Posterior vena cava (tissue), 2 donors: Measurements from ENCODE around the gene POTEB2. TPM values are rescaled to one million over a fixed set of nuclear protein-coding genes. Genes with fewer than 3 reads are reported as not detected.
"Not testable (repeated sequence)": the region's sequence is repeated elsewhere in the genome, so short reads cannot be mapped to it uniquely, and the experiment has no call there.

Experiments used
- DNase-seq: peaks from one replicate; pipeline ENCODE4 v3.0.0-alpha.2; 2020; ENCODE audit warnings: low spot score
- intact Hi-C, 2 donors: fragments of 100-400 bp; cut with DNase I; formaldehyde crosslinking; loops; one replicate each; pipeline versions ENCODE4 v1.14.1 to v1.14.2; 2022 to 2023
- long read RNA-seq, 2 donors: library from polyadenylated mRNA; unstranded; transcript quantifications; one replicate each; pipeline ENCODE4 v2.0.0, GENCODE V29; 2020 to 2021
- microRNA-seq, 2 donors: library from miRNA; unstranded; fragments of <30 nt; microRNA quantifications; one replicate each; pipeline ENCODE4 v1.2.0, GENCODE V29; 2020 to 2021; ENCODE audit warnings: borderline microRNAs expressed in 2 of 2
- total RNA-seq, 2 donors: library from RNA; stranded (reverse); fragmentation: NEBNext Ultra II Directional; extraction: Animal tissue kit (Norgen Biotek cat#: 25700); gene quantifications; one replicate each; pipeline ENCODE4 v1.2.1, GENCODE V29; 2021
- donor health status: DM: yes; HTN: yes; CAD: no.
- donor health status: DM: yes; HTN: yes; CAD: no.

Gene POTEB2
- not detected for total RNA-seq
- long read RNA-seq, donor 1: 0 reads
- long read RNA-seq, donor 2: 0 reads

GRCh38 chr15:20866214-20866613 is at the start of gene POTEB2:
Gene POTEB2 (minus strand): TSS chr15:20866314. CDS start chr15:20866281, 33 bp downstream.
- intact Hi-C loops, DNase-seq: not testable (repeated sequence)

- intact Hi-C loops, DNase-seq: not testable (repeated sequence)
Observed at GRCh38 chr15:20879916-20880315, 13.8 kb upstream of the POTEB2 start.

GRCh38 chr15:20878464-20878863 is 12.3 kb upstream of the POTEB2 start:
- DNase-seq, intact Hi-C loops: not testable (repeated sequence)

GRCh38 chr15:20877819-20878218 is 11.7 kb upstream of the POTEB2 start:
- intact Hi-C loops, DNase-seq: not testable (repeated sequence)

Small RNA genes within 50 kb of the gene (microRNA-seq; reads per million reads assigned to microRNA genes)
- 0 reads per million in 2 donors for gene MIR3118-2
